Upper lobe of left lung (tissue), 6 donors: ENCODE measurements around the gene PARP14. TPM values are rescaled to one million over a fixed set of nuclear protein-coding genes. Genes with fewer than 3 reads are reported as not detected.

ENCODE experiments used
- ATAC-seq, 2 donors: fragments of 200-7000 bp; cut with Tn5 transposase; one replicate each; pipeline ENCODE4 v1.9.1; 2022; ENCODE audit warnings: mild to moderate bottlenecking in 2 of 2, moderate library complexity in 2 of 2; ENCODE audit not compliant: low FRiP score in 2 of 2
- DNase-seq, 2 donors: peaks; one replicate each; pipeline ENCODE4 v3.0.0-alpha.2; 2019 to 2020
- H3K27ac ChIP-seq, 4 donors: fragments of 200-600 bp; sonication (generic); one replicate each; pipeline ENCODE4 v1.5.1; 2016 to 2019
- H3K27me3 ChIP-seq, 4 donors: fragments of 200-600 bp; sonication (generic); one replicate each; pipeline ENCODE4 v1.5.1; 2017 to 2019
- H3K36me3 ChIP-seq, 4 donors: fragments of 200-600 bp; sonication (generic); one replicate each; pipeline ENCODE4 v1.5.1; 2016 to 2019
- H3K4me1 ChIP-seq, 4 donors: fragments of 200-600 bp; sonication (generic); one replicate each; pipeline ENCODE4 v1.5.1; 2018 to 2019
- H3K4me3 ChIP-seq, 4 donors: fragments of 200-600 bp; sonication (generic); one replicate each; pipeline ENCODE4 v1.5.1; 2017 to 2019; ENCODE audit warnings: mild to moderate bottlenecking in 2 of 4, moderate library complexity in 1 of 4
- H3K9me3 ChIP-seq, 4 donors: fragments of 200-600 bp; sonication (generic); one replicate each; pipeline ENCODE4 v1.5.1; 2018 to 2019
- CTCF ChIP-seq, 6 experiments: fragments of 450-650 bp in 4 of 6; fragments of 200-600 bp in 2 of 6; sonication (generic) in 2 of 6; IDR thresholded peaks; one replicate each; pipeline ENCODE4 v1.5.1; 2016 to 2019; ENCODE audit warnings: antibody characterized with exemption in 6 of 6
- EP300 ChIP-seq, 4 donors: sonication (generic); formaldehyde crosslinking; IDR thresholded peaks; one replicate each; pipeline ENCODE4 v1.5.1; 2017; ENCODE audit warnings: antibody characterized with exemption in 4 of 4, control low read depth in 2 of 4
- POLR2A ChIP-seq, 4 donors: fragments of 450-650 bp; IDR thresholded peaks; one replicate each; pipeline ENCODE4 v1.5.1; 2016 to 2017; ENCODE audit warnings: antibody characterized with exemption in 4 of 4, mild to moderate bottlenecking in 2 of 4
- POLR2AphosphoS5 ChIP-seq, 2 donors: sonication (generic); formaldehyde crosslinking; IDR thresholded peaks; one replicate each; pipeline ENCODE4 v1.5.1; 2017; ENCODE audit warnings: antibody characterized with exemption in 2 of 2
- WGBS, 2 donors: methylation state at CpG; one replicate each; pipeline ENCODE4 v1.1.5; 2017 to 2018; 5-methylcytosine and 5-hydroxymethylcytosine counted together
- total RNA-seq, 6 donors: library from RNA; depleted of rRNA in 4 of 6; stranded (reverse); fragments of >200 nt in 4 of 6; gene quantifications; one replicate each; pipeline versions ENCODE4 v1.1.0 to v1.2.1, GENCODE V29; 2016 to 2021
- donor health status: DM: no; HTN: no; CAD: no; lungs with moderate emphysema.
- donor health status: DM: no; HTN: yes; CAD: no; lungs with severe emphysema.

Gene PARP14
- total RNA-seq, 6 donors from 2014 or later = 99.3 to 376 (median 182) TPM

GRCh38 chr3:122661633-122662032 lies 19.0 kb upstream of the PARP14 start:
- Histone ChIP-seq H3K4me3 (no peak overlapping the region), H3K27ac (no peak overlapping the region), H3K27me3 (no peaks in the 10 kb centered on the region), H3K36me3 (no peaks in the 10 kb centered on the region), H3K4me1 (no peaks in the 10 kb centered on the region), H3K9me3 (no peaks in the 10 kb centered on the region)
- ATAC-seq (peak in 1 of 2 donors; percentile 53), DNase-seq (peak in 1 of 2 donors; percentile 36)
- TF ChIP-seq POLR2AphosphoS5 (IDR thresholded peaks at IDR 0.05) = no peak
- 76 to 85% methylated on average over 13 of the region's 13 CpGs for WGBS, 2 donors

DNA sequence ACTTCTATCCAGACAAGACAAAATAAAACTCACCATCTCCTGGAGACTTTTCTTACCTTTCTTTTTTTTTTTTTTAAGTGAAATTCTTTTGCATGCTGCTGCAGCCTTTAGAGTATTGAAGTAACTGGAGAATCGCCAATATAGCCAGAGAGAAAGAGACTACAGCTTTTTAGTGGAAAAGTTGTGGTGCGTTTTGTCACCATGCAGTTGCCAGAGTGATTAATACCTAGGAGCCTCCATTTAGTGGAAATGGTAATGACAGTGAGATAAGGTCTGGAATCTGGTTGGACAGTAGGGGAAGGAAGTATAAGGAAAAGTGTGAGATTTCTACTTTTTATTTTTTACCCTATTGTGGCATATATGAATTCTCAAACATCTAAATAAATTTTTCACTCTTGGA lies 18.1 kb upstream of the PARP14 start:
- no peak for ATAC-seq

DNA sequence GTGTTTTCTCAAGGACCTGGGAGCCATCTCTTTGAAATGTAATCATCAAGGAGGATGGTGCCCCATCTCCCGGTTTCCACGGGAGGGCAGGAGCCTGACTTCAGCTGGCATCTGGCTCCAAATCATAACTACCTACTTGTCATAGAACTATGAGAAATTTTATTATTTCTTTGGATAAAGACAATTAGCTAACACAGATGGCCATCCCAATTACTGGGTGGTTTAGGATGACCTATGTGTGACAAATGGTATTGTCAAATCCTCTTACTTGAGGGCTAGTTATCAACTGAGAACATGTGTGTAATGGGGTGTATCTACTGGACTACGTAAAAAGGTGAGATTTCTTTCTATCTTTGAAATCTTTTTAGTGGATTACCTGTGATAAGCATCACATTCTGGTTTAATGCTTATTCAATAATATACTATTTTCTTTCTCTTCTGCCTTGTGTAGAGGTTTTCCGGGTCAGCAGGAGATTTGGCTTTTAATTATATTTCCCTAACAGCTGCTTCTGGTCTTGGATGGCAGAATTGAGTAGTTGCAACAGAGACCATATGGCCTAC lies 15.3 kb upstream of the PARP14 start:
- Histone ChIP-seq H3K4me3 (no peak overlapping the region), H3K27me3 (no peaks in the 10 kb centered on the region), H3K36me3 (no peaks in the 10 kb centered on the region), H3K4me1 (no peaks in the 10 kb centered on the region), H3K9me3 (no peaks in the 10 kb centered on the region), H3K27ac (no peak overlapping the region)
- WGBS, 2 donors = 79% methylated on average over 4 of the region's 4 CpGs
- no peak for TF ChIP-seq CTCF (IDR thresholded peaks at IDR 0.05)
- no peak for TF ChIP-seq POLR2A (IDR thresholded peaks at IDR 0.05)
- no peak for TF ChIP-seq POLR2AphosphoS5 (IDR thresholded peaks at IDR 0.05)
- no peak for TF ChIP-seq EP300 (IDR thresholded peaks at IDR 0.05)
- no peak for DNase-seq
- no peak for ATAC-seq

More for the DNA sequence above, 18.1 kb upstream of the PARP14 start:
- Histone ChIP-seq H3K9me3 (no peaks in the 10 kb centered on the region), H3K36me3 (no peaks in the 10 kb centered on the region), H3K4me3 (no peak overlapping the region), H3K27ac (no peak overlapping the region), H3K27me3 (no peaks in the 10 kb centered on the region), H3K4me1 (no peaks in the 10 kb centered on the region)
- TF ChIP-seq POLR2AphosphoS5 (IDR thresholded peaks at IDR 0.05) (no peak), POLR2A (IDR thresholded peaks at IDR 0.05) (no peak), EP300 (IDR thresholded peaks at IDR 0.05) (no peak), CTCF (IDR thresholded peaks at IDR 0.05) (no peak)
- WGBS, 2 donors = 72% methylated on average over 2 of the region's 2 CpGs
- no peak for DNase-seq

GRCh38 chr3:122665881-122666280 lies 14.8 kb upstream of the PARP14 start:
- no peaks in the 10 kb centered on the region for H3K4me1 ChIP-seq
- no peak overlapping the region for H3K27ac ChIP-seq
- ATAC-seq (no peak), DNase-seq (no peak)
- H3K9me3 ChIP-seq = no peaks in the 10 kb centered on the region
- TF ChIP-seq EP300 (IDR thresholded peaks at IDR 0.05) (no peak), CTCF (IDR thresholded peaks at IDR 0.05) (no peak), POLR2A (IDR thresholded peaks at IDR 0.05) (no peak), POLR2AphosphoS5 (IDR thresholded peaks at IDR 0.05) (no peak)
- H3K27me3 ChIP-seq = no peaks in the 10 kb centered on the region
- no peaks in the 10 kb centered on the region for H3K36me3 ChIP-seq
- no peak overlapping the region for H3K4me3 ChIP-seq

DNA sequence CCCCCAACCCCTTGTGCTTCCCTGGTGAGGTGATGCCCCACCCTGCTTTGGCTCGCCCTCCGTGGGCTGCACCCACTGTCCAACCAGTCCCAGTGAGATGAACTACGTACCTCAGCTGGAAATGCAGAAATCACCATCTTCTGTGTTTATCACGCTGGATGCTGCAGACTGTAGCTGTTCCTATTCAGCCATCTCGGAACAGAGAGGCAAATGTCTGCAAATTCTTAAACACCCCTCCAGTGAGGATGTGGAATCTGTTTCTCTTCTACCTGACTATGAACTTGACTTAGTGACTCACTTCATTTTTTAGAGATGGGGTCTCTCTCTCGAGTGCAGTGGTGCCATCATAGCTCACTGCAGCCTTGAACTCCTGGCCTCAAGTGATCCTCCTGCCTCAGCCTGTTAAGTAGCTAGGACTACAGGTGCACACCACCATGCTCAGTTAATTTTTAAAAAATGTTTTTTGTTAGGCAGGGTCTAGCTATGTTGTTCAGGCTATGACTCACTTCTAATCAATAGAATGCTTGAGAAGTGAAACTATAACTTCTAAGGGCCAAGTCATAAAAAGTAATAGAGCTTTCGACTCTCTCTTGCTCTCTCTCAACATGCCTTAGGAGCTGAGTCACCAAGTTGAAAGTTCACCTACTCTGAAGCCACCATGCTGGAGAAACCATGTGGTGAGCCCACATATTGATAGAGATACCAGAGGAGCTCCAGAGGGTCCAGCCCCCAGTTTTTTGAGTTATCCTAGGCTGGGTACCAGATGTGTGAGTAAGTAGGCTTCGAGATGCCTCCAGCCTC lies 11.5 kb upstream of the PARP14 start:
- DNase-seq (no peak), ATAC-seq (no peak)
- no peaks in the 10 kb centered on the region for H3K36me3 ChIP-seq
- TF ChIP-seq POLR2A (IDR thresholded peaks at IDR 0.05) (no peak), POLR2AphosphoS5 (IDR thresholded peaks at IDR 0.05) (no peak), CTCF (IDR thresholded peaks at IDR 0.05) (no peak), EP300 (IDR thresholded peaks at IDR 0.05) (no peak)
- no peak overlapping the region for H3K27ac ChIP-seq
- no peak overlapping the region for H3K4me3 ChIP-seq
- H3K27me3 ChIP-seq = no peaks in the 10 kb centered on the region
- H3K4me1 ChIP-seq = no peaks in the 10 kb centered on the region
- H3K9me3 ChIP-seq = no peaks in the 10 kb centered on the region
- WGBS, 2 donors = 84 to 85% methylated on average over 4 to 8 of the region's 8 CpGs
